GM18505 (cell line): Measurements from ENCODE around the gene FOXJ2.

Source experiments
- ATAC-seq: cut with Tn5 transposase; IDR thresholded peaks from one replicate; pipeline ENCODE4 v1.9.1; 2021; ENCODE audit not compliant: unreplicated experiment
- POLR2A ChIP-seq: IDR thresholded peaks from 4 replicates; pipeline ENCODE4 v1.6.1; 2011; ENCODE audit warnings: borderline replicate concordance; ENCODE audit not compliant: insufficient read depth, insufficient read length; ENCODE audit errors: extremely low read depth

The FOXJ2 gene

DNA sequence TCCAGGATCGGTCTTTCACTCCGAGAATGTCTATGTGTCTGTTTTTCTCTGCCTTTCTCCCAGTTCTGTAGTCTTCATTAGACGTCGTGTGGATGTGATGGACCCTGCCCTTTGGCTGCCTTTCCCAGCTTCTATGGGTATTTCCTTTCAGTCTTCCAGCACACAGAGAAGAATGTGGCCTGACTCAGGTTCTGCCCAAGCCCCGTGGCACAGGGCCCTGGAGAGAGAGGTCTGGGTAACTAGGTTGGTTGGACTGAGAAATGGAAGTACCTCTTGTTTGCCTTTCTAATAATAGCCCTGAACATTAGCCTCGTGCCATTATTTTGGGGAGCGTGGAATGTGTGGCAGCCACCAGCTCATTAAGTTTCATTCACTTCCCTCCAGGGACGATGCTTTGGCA is 3.8 kb downstream of the FOXJ2 start:
- no peak for ATAC-seq
- TF ChIP-seq POLR2A: no peak

DNA sequence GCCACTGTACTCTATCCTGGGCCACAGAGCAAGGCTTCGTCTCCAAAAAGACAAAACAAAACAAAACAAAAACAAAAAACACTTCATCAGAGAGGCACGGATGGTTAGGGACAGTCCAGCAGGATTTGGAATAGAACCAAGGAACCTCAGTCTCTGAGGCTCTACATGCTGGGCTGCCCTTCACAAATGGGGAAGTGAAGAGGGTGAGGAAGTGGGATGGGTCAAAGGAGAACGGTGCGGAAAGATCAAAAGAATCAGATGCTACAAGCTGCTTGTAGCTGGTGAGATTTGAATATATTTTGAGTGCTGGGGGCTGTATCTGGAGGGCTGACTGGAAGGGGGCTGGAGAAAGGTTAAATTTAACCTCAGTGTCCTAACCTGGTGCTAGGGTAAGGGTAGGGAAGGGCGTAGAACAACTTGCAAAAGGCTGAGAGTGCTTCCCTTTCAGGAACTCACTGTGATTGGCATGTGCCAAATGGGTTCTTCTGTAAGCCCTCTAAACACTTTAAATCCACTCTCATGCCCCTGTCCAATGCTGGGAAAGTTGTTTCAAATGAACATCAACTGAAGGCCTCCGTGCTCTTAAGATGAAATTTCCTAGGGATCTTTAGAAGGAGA is 4.6 kb downstream of the FOXJ2 start:
- no peak for TF ChIP-seq POLR2A
- ATAC-seq: no peak

DNA sequence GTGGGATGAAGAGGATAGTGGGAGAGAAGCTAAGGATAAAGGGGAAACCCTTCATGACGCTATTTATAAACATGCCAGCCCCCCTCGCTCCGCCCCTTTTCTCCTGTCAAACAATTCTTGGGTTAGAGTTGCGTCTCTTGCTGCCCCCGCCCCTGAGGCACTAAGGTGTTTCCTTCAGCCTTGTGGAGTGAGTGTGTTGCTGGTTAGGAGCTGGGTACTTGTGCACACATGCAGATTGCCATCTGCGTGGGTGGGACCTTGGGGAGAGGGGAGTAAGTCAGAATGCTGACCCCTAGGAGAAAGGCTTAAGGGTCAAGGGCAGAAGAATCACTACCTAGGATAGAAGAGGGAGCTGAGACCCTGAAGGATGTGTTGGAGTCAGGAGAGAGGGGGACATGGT is 5.4 kb downstream of the FOXJ2 start:
- no peak for ATAC-seq
- no peak for TF ChIP-seq POLR2A

DNA sequence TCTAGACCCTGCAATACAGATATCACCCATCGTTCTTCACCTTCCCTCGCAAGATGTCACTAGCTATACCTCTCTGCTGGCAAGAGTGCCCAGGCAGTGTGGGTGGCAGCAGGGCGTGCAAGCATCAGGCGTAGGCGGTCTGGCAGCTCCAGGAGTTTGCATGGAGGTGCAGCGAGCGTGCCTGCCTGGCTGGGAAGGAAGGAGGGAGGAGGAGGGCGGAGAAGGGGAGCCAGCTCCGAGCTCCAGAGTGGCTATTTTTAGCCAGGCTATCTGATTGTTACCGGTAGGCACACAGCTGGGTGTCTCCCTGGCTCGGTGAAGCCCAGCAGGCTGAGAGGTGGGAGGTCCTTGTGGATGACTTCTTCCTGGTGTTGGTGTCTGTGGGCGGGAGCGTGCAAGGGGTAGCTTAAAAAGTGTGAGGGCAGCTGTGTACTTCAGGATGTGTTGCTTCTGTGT is 6.2 kb downstream of the FOXJ2 start:
- no peak for ATAC-seq
- TF ChIP-seq POLR2A: no peak

DNA sequence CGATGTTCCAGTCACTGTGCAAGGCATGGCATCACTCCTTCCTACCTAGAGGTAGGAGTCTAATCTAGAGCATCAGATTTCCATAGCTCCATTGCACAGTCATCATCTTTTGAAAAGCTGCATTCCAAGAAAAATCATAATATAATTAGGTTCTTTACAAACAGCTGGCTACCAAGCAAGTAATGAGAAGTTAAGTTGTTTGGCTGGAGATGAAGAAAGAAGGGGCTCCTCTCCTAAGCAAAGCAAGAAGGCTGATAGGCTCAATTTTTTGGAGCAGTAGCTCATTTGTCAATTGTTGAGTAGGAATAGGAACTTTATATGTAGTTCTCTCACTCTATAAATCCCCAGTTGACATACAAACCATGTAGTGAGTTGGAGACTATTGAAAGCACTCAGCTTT is 8.3 kb downstream of the FOXJ2 start:
- no peak for ATAC-seq
- TF ChIP-seq POLR2A: no peak

DNA sequence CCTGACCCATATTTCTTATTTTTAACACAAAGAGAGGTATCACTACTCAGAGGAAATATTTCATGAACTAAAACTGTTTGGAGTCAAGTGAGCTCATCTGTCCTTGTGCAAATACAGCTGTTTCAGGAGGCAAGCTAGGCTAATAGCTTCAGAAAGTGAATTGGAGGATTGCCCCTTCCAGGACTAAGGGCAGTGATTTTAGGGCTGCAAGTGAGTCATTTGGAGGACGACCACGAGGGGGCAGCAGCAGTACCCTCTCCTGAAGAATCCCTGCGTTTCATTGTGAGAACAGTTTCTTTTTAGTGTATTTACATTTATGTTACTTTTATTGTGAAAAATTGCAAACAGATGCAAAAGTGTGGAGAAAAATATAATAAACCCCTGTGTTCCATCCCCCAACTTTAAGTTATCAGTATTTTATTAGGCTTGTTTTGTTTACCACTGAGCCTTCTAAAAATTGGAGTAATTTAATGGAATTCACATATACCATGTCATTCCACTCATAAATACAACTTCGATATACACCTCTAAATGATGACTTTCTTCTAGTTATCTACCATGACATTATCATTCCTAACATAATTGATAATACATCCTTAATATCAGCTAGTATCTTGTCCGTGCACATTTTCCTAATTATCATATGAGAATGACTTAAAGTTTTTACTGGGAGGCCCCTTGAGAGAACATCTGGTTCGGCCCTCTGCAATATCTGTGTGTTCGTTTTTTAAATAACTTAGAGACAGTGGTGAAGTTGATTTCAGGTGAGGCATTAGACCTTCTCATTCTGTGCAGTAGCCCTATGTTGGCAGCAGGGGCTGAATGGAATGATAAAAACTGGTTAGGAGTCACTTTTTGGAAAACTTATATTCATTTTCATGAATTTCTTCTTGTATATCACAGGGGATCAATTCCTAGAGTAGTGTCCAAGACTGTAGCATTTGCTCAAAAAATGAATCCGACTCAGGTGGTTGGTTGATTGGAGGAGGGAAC is 13.7 kb downstream of the FOXJ2 start:
- no peak for ATAC-seq
- TF ChIP-seq POLR2A: no peak

DNA sequence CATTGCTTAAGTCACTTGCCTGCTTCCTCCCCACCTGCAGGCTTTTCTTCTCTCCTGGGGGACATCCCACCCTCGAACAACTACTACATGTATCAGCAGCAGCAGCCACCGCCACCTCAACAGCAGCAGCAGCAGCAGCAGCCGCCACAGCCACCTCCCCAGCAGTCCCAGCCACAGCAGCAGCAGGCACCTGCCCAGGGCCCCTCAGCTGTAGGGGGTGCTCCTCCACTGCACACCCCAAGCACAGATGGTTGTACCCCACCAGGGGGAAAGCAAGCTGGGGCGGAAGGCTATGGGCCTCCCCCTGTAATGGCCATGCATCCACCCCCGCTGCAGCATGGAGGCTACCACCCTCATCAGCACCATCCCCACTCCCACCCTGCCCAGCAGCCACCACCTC is 15.3 kb downstream of the FOXJ2 start:
- ATAC-seq: no peak
- no peak for TF ChIP-seq POLR2A

DNA sequence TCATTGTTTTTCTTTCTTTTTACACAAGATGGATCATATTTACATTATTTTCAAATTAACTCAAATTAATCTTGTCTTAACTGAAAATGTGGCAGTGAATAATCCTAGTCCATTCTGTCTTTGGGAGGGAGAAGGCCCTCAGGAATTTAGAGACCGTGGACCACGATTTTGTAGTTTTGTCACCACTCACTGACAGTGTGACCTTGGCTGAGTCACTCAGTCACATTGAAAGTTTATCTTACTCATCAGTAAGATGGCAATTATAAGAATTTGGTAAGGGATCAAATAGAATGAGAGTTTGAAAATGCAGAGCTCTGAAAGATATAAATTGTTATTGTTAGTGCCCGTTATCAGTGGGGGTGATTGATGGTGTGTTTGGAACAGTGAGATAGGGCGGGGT is 16.4 kb downstream of the FOXJ2 start:
- ATAC-seq: no peak
- TF ChIP-seq POLR2A: no peak

DNA sequence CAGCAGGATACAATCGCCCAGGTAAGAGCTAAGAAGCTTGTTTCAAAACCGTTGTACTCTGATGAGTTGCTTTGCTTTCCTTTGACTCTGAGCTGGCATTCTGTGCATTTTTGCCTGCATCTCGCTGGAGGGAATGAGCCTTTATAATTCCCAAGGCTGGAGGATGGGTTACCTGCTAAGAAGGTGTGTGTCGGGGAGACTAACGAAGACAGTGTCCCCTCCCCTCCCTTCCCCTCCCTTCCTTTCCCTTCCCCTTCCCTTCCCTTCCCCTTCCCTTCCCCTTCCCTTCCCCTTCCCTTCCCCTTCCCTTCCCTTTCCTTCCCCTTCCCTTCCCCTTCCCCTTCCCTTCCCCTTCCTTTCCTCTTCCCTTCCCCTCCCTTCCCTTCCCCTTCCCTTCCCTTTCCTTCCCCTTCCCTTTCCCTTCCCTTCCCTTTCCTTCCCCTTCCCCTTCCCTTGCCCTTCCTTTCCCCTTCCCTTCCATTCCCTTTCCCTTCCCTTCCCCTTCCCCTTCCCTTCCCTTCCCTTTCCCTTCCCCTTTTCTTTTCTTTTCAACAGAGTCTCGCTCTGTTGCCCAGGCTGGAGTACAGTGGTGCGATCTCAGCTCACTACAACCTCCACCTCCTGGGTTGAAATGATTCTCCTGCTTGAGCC is 18.2 kb downstream of the FOXJ2 start:
- no peak for ATAC-seq
- no peak for TF ChIP-seq POLR2A

DNA sequence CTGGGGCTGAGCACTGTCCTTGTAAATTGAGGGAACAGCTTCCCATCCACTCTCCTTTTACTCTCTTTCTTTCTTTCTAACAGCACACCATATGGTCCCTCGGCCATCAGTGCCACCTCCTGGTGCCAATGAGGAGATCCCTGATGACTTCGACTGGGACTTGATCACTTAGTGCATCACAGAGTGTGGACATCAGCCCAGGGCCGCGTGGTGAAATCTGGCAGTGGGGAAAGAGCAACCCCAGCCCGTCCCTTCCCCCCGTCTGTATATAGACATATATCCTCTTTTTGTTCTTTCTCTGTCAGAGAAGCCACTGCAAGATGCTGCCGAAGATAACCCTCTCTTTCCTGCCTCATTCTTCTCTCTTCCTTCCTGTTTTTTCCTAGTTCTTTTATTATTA is 20.2 kb downstream of the FOXJ2 start:
- TF ChIP-seq POLR2A: no peak
- no peak for ATAC-seq

DNA sequence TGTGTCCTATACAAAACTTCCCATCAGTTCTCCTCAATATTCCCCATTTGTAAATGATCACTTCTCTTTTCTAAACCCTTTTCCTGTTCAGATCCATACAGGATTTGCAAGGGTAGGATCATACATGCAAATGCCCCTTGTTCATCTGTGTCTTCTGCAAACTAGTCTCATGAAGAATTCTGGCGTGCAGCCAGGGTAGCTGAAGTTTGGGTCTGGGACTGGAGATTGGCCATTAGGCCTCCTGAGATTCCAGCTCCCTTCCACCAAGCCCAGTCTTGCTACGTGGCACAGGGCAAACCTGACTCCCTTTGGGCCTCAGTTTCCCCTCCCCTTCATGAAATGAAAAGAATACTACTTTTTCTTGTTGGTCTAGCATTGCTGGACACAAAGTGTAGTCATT is 22.3 kb downstream of the FOXJ2 start:
- ATAC-seq: no peak
- no peak for TF ChIP-seq POLR2A

DNA sequence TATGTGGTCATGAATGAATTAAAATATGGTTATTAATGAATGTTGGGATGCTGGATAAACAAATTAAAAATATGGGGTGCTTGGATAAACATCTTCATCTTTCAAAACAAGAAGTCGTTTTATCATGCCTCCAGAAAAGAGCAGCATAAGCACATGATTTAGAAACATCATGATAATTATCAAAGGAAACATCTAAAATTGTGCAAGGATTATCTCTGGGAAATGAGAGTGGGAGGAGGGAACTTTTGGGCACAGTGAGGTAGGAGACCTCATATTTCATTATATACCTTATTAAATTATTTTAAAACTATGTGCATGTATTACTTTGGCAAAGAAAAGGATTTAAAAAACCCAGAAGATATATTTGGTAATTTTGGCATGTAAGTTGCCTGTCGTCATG is 24.8 kb downstream of the FOXJ2 start:
- no peak for TF ChIP-seq POLR2A
- no peak for ATAC-seq

DNA sequence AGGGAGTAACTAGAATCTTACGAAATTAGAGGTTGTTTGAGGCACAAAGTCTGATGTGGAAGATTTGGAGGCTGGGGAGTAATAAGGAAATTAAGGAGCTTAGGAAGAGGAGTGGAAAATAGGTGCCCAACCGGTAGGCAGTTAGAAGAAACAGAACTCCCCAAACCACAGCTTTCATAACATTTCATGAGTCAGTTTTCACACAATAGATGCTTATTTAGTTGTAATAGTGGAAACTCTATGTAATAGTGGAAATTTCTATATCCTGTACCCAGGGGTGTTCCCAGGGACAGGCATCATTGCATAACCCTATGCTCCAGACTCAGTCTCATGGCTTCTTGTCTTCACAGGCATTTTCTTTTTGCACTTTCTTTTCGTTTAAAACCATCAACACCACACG is 25.3 kb downstream of the FOXJ2 start:
- ATAC-seq: no peak
- no peak for TF ChIP-seq POLR2A

DNA sequence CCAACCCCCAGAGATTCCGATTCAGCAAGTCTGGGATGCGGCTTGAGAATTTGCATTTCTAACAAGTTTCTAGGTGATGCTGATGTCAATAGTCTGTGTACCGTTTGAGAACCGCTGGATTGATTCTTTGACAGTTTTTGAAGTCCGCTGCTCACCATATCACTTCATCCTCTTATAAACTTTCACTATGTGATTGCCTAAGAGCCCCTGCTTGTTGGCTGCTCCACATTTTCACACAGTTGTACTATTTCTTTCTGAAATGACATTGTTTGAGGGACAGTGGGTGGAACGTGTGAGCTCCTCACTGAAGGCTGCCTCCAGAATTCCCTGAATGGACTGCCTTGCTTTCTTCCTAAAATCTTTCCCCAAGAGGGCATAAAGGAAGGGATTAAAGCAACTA is 26.0 kb downstream of the FOXJ2 start:
- no peak for TF ChIP-seq POLR2A
- ATAC-seq: no peak

DNA sequence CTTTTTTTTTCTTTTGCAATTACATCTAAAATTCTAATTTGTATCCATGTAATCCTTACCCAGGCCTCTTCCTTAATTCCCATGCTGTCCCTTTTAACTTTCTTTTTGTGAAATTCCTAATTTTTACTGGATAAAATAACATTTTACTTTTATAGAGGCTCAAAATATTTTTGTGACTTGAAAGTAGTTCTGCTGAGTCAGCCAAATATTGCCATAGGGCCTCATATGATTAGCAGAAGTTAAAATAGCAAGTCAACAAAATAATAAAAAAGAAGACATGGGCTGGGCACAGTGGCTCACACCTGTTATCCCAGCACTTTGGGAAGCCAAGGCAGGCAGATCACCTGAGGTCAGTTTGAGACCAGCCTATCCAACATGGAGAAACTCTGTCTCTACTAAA is 31.6 kb downstream of the FOXJ2 start:
- ATAC-seq: no peak
- TF ChIP-seq POLR2A: no peak
